HG03520 (cell line): ENCODE data around the gene CXADR.

Source experiments
- ATAC-seq: cut with Tn5 transposase; IDR thresholded peaks from one replicate; pipeline ENCODE4 v1.9.1; 2021; ENCODE audit warnings: mild to moderate bottlenecking, moderate library complexity; ENCODE audit not compliant: unreplicated experiment

CXADR gene

GRCh38 chr21:17585875-17586450, 73.1 kb downstream of the CXADR start:
- no peak for ATAC-seq

GRCh38 chr21:17590430-17590829, 77.6 kb downstream of the CXADR start:
- no peak for ATAC-seq

GRCh38 chr21:17597680-17598079, 84.8 kb downstream of the CXADR start:
- no peak for ATAC-seq

- ATAC-seq, result peak; percentile 75
Observed at GRCh38 chr21:17598437-17598836, 85.6 kb downstream of the CXADR start.

GRCh38 chr21:17602874-17603273, 90.0 kb downstream of the CXADR start:
- no peak for ATAC-seq

- no peak for ATAC-seq
Observed at GRCh38 chr21:17607684-17608083, 94.8 kb downstream of the CXADR start.

GRCh38 chr21:17609681-17610080, 96.8 kb downstream of the CXADR start:
- no peak for ATAC-seq

GRCh38 chr21:17610911-17611310, 98.1 kb downstream of the CXADR start:
- no peak for ATAC-seq

- peak; percentile 69 for ATAC-seq
Observed at GRCh38 chr21:17611414-17612022, 98.7 kb downstream of the CXADR start.

- ATAC-seq, result no peak
Observed at GRCh38 chr21:17612023-17612564, 99.3 kb downstream of the CXADR start.

- peak; percentile 68 for ATAC-seq
Observed at GRCh38 chr21:17612565-17613241, 99.9 kb downstream of the CXADR start, which contains the start of gene BTG3. TSS of gene BTG3 (minus strand) at chr21:17612901. CDS start at chr21:17609144, 3,757 bp downstream.

GRCh38 chr21:17613242-17613676, 100.4 kb downstream of the CXADR start:
- ATAC-seq, result no peak

GRCh38 chr21:17616831-17617230, 104.0 kb downstream of the CXADR start:
- no peak for ATAC-seq

- ATAC-seq, result no peak
Observed at GRCh38 chr21:17622018-17622417, 109.2 kb downstream of the CXADR start.

GRCh38 chr21:17631195-17631594, 118.4 kb downstream of the CXADR start:
- ATAC-seq, result no peak

GRCh38 chr21:17636711-17637110, 123.9 kb downstream of the CXADR start:
- ATAC-seq, result no peak

GRCh38 chr21:17640821-17641220, 128.0 kb downstream of the CXADR start:
- no peak for ATAC-seq
